ENCODE results near the gene TECPR2.

- TF ChIP-seq CTCF (IDR thresholded peaks at IDR 0.05): no peak
- TF ChIP-seq POLR2AphosphoS5 (IDR thresholded peaks at IDR 0.05): no peak
- no peak for TF ChIP-seq POLR2A (IDR thresholded peaks at IDR 0.05)
- peak in 1 of 4 donors; percentile 43 for TF ChIP-seq EP300 (IDR thresholded peaks at IDR 0.05)
Measured at GRCh38 chr14:102530828-102531478, 168.2 kb downstream of the TECPR2 start.
